Ovary (tissue), 9 donors: Measurements from ENCODE around the gene LGALS3BP. TPM values are rescaled to one million over a fixed set of nuclear protein-coding genes. Genes with fewer than 3 reads are reported as not detected.

Experiments used
- DNase-seq, 5 donors: peaks; one replicate each; pipeline ENCODE4 v3.0.0-alpha.2; 2019 to 2020
- H3K27ac ChIP-seq, 2 donors: fragments of 200-600 bp; one replicate each; pipeline versions ENCODE4 v1.5.1 to v1.8.0; 2019 to 2022
- H3K27me3 ChIP-seq: fragments of 200-600 bp; one replicate; pipeline ENCODE4 v1.8.0; 2022
- H3K36me3 ChIP-seq: fragments of 200-600 bp; sonication (generic); one replicate; pipeline ENCODE4 v1.5.1; 2019
- H3K4me1 ChIP-seq: one replicate; pipeline ENCODE4 v1.8.1; 2013; ENCODE audit warnings: mild to moderate bottlenecking, moderate library complexity; ENCODE audit not compliant: insufficient read depth
- H3K4me3 ChIP-seq: fragments of 200-600 bp; sonication (generic); one replicate; pipeline ENCODE4 v1.5.1; 2017
- H3K9me3 ChIP-seq, 2 donors: fragments of 200-600 bp in 1 of 2; sonication (generic) in 1 of 2; one replicate each; pipeline versions ENCODE4 v1.5.1 to v1.8.1; 2013 to 2019; ENCODE audit warnings: mild to moderate bottlenecking in 1 of 2, moderate library complexity in 1 of 2
- EP300 ChIP-seq: sonication (generic); formaldehyde crosslinking; IDR thresholded peaks from one replicate; pipeline ENCODE4 v1.6.1; 2017; ENCODE audit warnings: antibody characterized with exemption
- POLR2A ChIP-seq: fragments of 450-650 bp; IDR thresholded peaks from one replicate; pipeline ENCODE4 v1.6.1; 2017; ENCODE audit warnings: antibody characterized with exemption, mild to moderate bottlenecking, moderate library complexity
- WGBS, 3 donors: extraction: QIAGEN DNeasy Blood & Tissue Kit in 1 of 3; methylation state at CpG; one replicate each; pipeline versions ENCODE4 v1.1.5 to v1.1.7; 2013 to 2017; 5-methylcytosine and 5-hydroxymethylcytosine counted together
- intact Hi-C, 4 donors: fragments of 100-400 bp; cut with DNase I; formaldehyde crosslinking; loops; one replicate each; pipeline versions ENCODE4 v1.11.0 to v1.15.1; 2022 to 2023
- polyA plus RNA-seq, 2 donors: library from polyadenylated mRNA; stranded (reverse); fragments of 200-250 nt in 1 of 2; fragments of 350-450 nt in 1 of 2; fragmentation: Illumina TruSeq in 1 of 2; extraction: RNeasy Lipid Tissue Mini Kit (QIAGEN cat#74804) in 1 of 2; gene quantifications; one replicate each; pipeline ENCODE4 v1.2.3, GENCODE V29; 2013 to 2014
- total RNA-seq, 7 donors: library from RNA; depleted of rRNA in 2 of 7; stranded (reverse); fragments of >200 nt in 2 of 7; fragmentation: NEBNext Ultra II Directional in 3 of 7; extraction: Animal tissue kit (Norgen Biotek cat#: 25700) in 3 of 7; gene quantifications; one replicate each; pipeline versions ENCODE4 v1.1.0 to v1.2.4, GENCODE V29; 2016 to 2023
- TF ChIP-seq, protein P1 (sequence below), 3 donors: fragments of 450-650 bp in 2 of 3; fragments of 200-600 bp in 1 of 3; IDR thresholded peaks; one replicate each; pipeline versions ENCODE4 v1.5.1 to v1.8.0; 2016 to 2022; ENCODE audit warnings: antibody characterized with exemption in 3 of 3, mild to moderate bottlenecking in 1 of 3
- donor health status: DM: no; HTN: no; CAD: no; lungs with moderate emphysema.
- donor health status: DM: no; HTN: no; CAD: no.
- donor health status: Bipolar disorder and iron deficiency.
- donor health status: DM: yes; HTN: yes; CAD: no.
- donor health status: DM: no; HTN: no; CAD: no.
- donor health status: DM: yes; HTN: yes; CAD: no.

The LGALS3BP gene
- total and polyA plus RNA-seq, 9 donors: 191 to 584 (median 250) TPM

DNA sequence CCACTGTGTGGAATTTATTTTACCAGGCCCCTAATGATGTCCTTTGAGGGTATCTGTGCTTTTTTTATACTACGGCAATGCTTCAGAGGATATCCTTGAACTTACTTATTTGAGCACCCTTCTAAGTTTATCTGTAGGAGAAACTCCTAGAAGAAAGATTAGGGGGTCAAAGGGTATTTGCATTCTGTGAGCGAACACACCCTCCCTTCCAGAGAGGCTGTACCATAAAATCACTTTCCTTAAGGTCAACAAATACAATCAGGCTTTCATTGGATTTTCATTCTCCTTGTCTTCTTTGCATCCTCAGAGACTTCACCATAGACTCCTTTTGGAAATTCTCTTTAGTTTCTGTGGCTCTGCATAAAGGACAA is 39.5 kb upstream of the LGALS3BP start:
- Histone ChIP-seq H3K4me1 (peaks cover 7% of the 10 kb centered on the region), H3K27me3 (no peaks in the 10 kb centered on the region), H3K4me3 (no peak overlapping the region), H3K36me3 (no peaks in the 10 kb centered on the region), H3K27ac (no peak overlapping the region), H3K9me3 (no peaks in the 10 kb centered on the region)
- intact Hi-C loops: loop anchor here in 2 of 4 donors (2.0 to 10.0 kb wide), 2 partner anchors 374 to 376 kb away; no protein-coding TSS in a partner anchor
- WGBS, 3 donors: 60 to 75% (median 63%) methylated on average over 2 of the region's 2 CpGs
- no peak for DNase-seq
- no peak for TF ChIP-seq EP300
- no peak for TF ChIP-seq POLR2A
- TF ChIP-seq, protein P1, sequence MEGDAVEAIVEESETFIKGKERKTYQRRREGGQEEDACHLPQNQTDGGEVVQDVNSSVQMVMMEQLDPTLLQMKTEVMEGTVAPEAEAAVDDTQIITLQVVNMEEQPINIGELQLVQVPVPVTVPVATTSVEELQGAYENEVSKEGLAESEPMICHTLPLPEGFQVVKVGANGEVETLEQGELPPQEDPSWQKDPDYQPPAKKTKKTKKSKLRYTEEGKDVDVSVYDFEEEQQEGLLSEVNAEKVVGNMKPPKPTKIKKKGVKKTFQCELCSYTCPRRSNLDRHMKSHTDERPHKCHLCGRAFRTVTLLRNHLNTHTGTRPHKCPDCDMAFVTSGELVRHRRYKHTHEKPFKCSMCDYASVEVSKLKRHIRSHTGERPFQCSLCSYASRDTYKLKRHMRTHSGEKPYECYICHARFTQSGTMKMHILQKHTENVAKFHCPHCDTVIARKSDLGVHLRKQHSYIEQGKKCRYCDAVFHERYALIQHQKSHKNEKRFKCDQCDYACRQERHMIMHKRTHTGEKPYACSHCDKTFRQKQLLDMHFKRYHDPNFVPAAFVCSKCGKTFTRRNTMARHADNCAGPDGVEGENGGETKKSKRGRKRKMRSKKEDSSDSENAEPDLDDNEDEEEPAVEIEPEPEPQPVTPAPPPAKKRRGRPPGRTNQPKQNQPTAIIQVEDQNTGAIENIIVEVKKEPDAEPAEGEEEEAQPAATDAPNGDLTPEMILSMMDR (IDR thresholded peaks at IDR 0.05): no peak

GRCh38 chr17:79018370-79018695 is 38.6 kb upstream of the LGALS3BP start:
- H3K27ac ChIP-seq: no peak overlapping the region
- H3K27me3 ChIP-seq: no peaks in the 10 kb centered on the region
- no peaks in the 10 kb centered on the region for H3K36me3 ChIP-seq
- intact Hi-C loops: loop anchor here in 2 of 4 donors (2.0 to 10.0 kb wide), 2 partner anchors 374 to 376 kb away; no protein-coding TSS in a partner anchor
- no peak overlapping the region for H3K4me3 ChIP-seq
- H3K9me3 ChIP-seq: no peaks in the 10 kb centered on the region
- TF ChIP-seq, protein P1 (IDR thresholded peaks at IDR 0.05): no peak
- no peak for TF ChIP-seq EP300
- TF ChIP-seq POLR2A: no peak
- DNase-seq: peak in 1 of 5 donors; percentile 7
- H3K4me1 ChIP-seq: peaks cover 4% of the 10 kb centered on the region
- WGBS, 3 donors: 91 to 92% (median 91%) methylated on average over 3 of the region's 3 CpGs

DNA sequence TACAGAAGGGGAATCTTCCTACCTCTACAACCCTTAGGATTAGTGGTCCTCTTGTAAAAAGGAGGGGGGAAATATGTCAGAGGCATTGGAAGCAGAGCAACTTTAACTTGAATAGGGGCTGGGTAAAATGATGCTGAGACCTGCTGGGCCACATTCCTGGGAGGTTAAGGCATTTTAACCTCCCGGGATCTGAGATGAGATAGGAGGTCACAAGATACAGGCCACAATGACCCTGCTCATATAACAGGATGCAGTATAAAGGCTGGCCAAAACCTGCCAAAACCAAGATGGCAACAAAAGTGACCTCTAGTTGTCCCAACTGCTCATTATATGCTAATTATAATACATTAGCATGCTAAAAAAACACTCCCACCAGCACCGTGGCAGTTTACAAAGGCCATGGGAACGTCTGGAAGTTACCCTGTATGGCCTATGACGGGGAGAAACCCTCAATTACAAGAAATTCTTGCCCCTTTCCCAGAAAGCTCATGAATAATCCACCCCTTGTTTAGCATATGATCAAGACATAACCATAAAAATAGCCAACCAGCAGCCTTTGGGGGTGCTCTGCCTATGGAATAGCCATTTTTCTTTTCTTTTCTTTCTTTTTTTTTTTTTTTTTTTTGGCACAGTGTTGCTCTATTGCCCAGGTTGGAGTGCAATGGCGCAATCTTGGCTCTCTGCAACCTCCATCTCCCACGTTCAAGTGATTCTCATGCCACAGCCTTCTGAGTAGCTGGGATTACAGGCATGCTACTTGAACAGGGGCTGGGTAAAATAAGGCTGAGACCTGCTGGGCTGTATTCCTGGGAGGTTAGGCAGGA is 38.0 kb upstream of the LGALS3BP start:
- intact Hi-C loops: loop anchor here in 2 of 4 donors (2.0 to 10.0 kb wide), 2 partner anchors 375 to 377 kb away; no protein-coding TSS in a partner anchor
- Histone ChIP-seq H3K4me1 (peaks cover 2% of the 10 kb centered on the region), H3K27ac (no peak overlapping the region), H3K9me3 (no peaks in the 10 kb centered on the region), H3K4me3 (no peak overlapping the region), H3K27me3 (no peaks in the 10 kb centered on the region), H3K36me3 (no peaks in the 10 kb centered on the region)
- DNase-seq: peak in 1 of 5 donors; percentile 3
- TF ChIP-seq, protein P1 (IDR thresholded peaks at IDR 0.05): no peak
- WGBS, 3 donors: 70 to 77% (median 74%) methylated on average over 6 of the region's 6 CpGs

DNA sequence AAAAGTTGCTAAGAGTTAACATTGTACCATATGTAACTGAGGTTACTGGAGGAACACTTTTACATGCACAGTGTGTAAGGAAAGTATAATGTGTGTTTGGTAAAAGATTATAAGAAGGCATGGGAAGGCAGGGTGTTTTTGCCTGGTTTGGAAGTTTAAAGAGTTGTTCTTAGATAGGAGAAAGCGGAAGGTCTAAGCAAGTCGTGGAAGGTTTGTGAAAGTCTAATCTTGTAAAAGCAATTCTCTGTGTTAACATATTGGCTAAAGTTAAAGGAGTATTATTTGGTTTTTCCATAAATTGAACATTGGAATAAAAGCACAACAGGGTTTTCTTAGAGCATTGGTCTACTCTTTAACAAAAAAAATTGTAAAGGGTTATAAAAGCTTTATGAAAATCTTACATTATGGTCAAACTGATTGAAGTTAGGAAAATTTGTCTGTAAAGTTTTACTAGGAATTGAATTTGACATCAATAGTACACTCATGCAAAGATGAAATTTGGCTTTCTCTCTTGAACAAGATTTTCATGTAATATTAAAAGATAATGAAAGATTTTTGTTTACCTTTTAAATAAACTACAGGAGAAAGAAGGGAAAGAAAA is 34.5 kb upstream of the LGALS3BP start:
- no peak for DNase-seq
- no peaks in the 10 kb centered on the region for H3K9me3 ChIP-seq
- H3K4me1 ChIP-seq: peaks cover 2% of the 10 kb centered on the region
- WGBS, 3 donors: 82 to 83% (median 82%) methylated on average over 2 of the region's 2 CpGs
- intact Hi-C loops: loop anchor here in 1 of 4 donors (10.0 kb wide), 1 partner anchor 381 kb away; no protein-coding TSS in a partner anchor
- no peak overlapping the region for H3K27ac ChIP-seq
- no peak overlapping the region for H3K4me3 ChIP-seq
- H3K36me3 ChIP-seq: no peaks in the 10 kb centered on the region
- H3K27me3 ChIP-seq: no peaks in the 10 kb centered on the region
- TF ChIP-seq POLR2A: no peak
- TF ChIP-seq, protein P1 (IDR thresholded peaks at IDR 0.05): no peak
- no peak for TF ChIP-seq EP300
